PC-3 (cell line): ENCODE data around the gene FOSL1. TPM values are rescaled to one million over a fixed set of nuclear protein-coding genes. Genes with fewer than 3 reads are reported as not detected.

ENCODE experiments used
- ATAC-seq: fragments of 200-7000 bp; cut with Tn5 transposase; 2 replicates; pipeline ENCODE4 v1.9.1; 2020; ENCODE audit warnings: mild to moderate bottlenecking, moderate library complexity
- BruUV-seq: library from RNA; stranded (reverse); fragments of 400-500 nt; replicated peaks from 2 replicates; lab custom pipeline; 2021; lab: Mats Ljungman, UMichigan
- CTCF ChIA-PET: fragments of 300-600 bp; sonication (Branson Sonifier 250); formaldehyde crosslinking; loops from one replicate; lab custom pipeline; 2022; ENCODE audit warnings: antibody characterized with exemption; lab: Charles Lee
- POLR2A ChIA-PET: fragments of 300-600 bp; sonication (Branson Sonifier 250); formaldehyde crosslinking; loops from one replicate; lab custom pipeline; 2022; ENCODE audit warnings: antibody characterized with exemption; ENCODE audit not compliant: unreplicated experiment; lab: Charles Lee
- DNase-seq: peaks from one replicate; pipeline ENCODE4 v3.0.0-alpha.2; 2015
- H2AFZ ChIP-seq: fragments of 300-600 bp; sonication (generic); 2 replicates; pipeline ENCODE4 v1.6.0; 2016; ENCODE audit warnings: antibody characterized with exemption, low read length
- H3F3A ChIP-seq: fragments of 300-600 bp; sonication (generic); one replicate; pipeline ENCODE4 v1.6.0; 2017; ENCODE audit warnings: antibody characterized with exemption, low read length, control low read depth, mild to moderate bottlenecking; ENCODE audit not compliant: unreplicated experiment
- H3K27ac ChIP-seq: fragments of 300-600 bp; sonication (generic); 2 replicates; pipeline ENCODE4 v1.5.1; 2016; ENCODE audit warnings: mild to moderate bottlenecking, low read length
- H3K27me3 ChIP-seq: fragments of 300-600 bp; sonication (generic); 2 replicates; pipeline ENCODE4 v1.6.1; 2016; ENCODE audit warnings: low read length, mixed read lengths
- H3K36me3 ChIP-seq: fragments of 300-600 bp; sonication (generic); 2 replicates; pipeline ENCODE4 v1.6.1; 2016; ENCODE audit warnings: low read depth, mixed run types, low read length, mixed read lengths
- H3K4me1 ChIP-seq: fragments of 300-600 bp; sonication (generic); 2 replicates; pipeline ENCODE4 v1.5.1; 2016; ENCODE audit warnings: low read length; ENCODE audit not compliant: insufficient read depth
- H3K4me2 ChIP-seq: fragments of 300-600 bp; sonication (generic); 2 replicates; pipeline ENCODE4 v1.6.0; 2016; ENCODE audit warnings: low read length
- H3K4me3 ChIP-seq: fragments of 300-600 bp; sonication (generic); 2 replicates; pipeline ENCODE4 v1.5.1; 2016; ENCODE audit warnings: mild to moderate bottlenecking, low read length, mixed read lengths
- H3K79me2 ChIP-seq: fragments of 300-600 bp; sonication (generic); 2 replicates; pipeline ENCODE4 v1.6.1; 2017; ENCODE audit warnings: low read length, mixed read lengths
- H3K9ac ChIP-seq: fragments of 300-600 bp; sonication (generic); 2 replicates; pipeline ENCODE4 v1.6.0; 2016; ENCODE audit warnings: mild to moderate bottlenecking, low read length
- H3K9me2 ChIP-seq: fragments of 300-600 bp; sonication (generic); replicated peaks from 2 replicates; pipeline ENCODE4 v1.6.1; 2016; ENCODE audit warnings: mixed run types, low read length, mixed read lengths
- H3K9me3 ChIP-seq: fragments of 300-600 bp; sonication (generic); 2 replicates; pipeline ENCODE4 v1.6.1; 2016; ENCODE audit warnings: low read length, mixed read lengths
- H4K20me1 ChIP-seq: fragments of 300-600 bp; sonication (generic); 2 replicates; pipeline ENCODE4 v1.6.1; 2016; ENCODE audit warnings: low read length, mixed read lengths
- EZH2 ChIP-seq: fragments of 300-600 bp; sonication (generic); IDR thresholded peaks from one replicate; pipeline ENCODE4 v1.6.1; 2017; ENCODE audit warnings: antibody characterized with exemption, mild to moderate bottlenecking, low read length; ENCODE audit not compliant: unreplicated experiment
- EZH2phosphoT487 ChIP-seq: fragments of 300-600 bp; sonication (generic); IDR thresholded peaks from 2 replicates; pipeline ENCODE4 v1.6.1; 2018; ENCODE audit warnings: mild to moderate bottlenecking, antibody characterized with exemption, low read length, borderline replicate concordance
- intact Hi-C: fragments of 100-400 bp; cut with micrococcal nuclease; formaldehyde crosslinking; loops from 2 replicates; pipeline ENCODE4 v1.9.0; 2023
- total RNA-seq: library from RNA; depleted of rRNA; stranded (reverse); fragments of >200 nt; gene quantifications from 2 replicates; pipeline ENCODE4 v1.2.3, GENCODE V29; 2014
- TF ChIP-seq, protein P1 (sequence below): fragments of 300-600 bp; sonication (generic); conservative IDR thresholded peaks from 2 replicates; pipeline ENCODE4 v1.5.1; 2017; ENCODE audit warnings: antibody characterized with exemption, low read depth, mild to moderate bottlenecking, low read length

The FOSL1 gene
- total RNA-seq, 1 experiment from 2014 or later = 656 TPM

DNA sequence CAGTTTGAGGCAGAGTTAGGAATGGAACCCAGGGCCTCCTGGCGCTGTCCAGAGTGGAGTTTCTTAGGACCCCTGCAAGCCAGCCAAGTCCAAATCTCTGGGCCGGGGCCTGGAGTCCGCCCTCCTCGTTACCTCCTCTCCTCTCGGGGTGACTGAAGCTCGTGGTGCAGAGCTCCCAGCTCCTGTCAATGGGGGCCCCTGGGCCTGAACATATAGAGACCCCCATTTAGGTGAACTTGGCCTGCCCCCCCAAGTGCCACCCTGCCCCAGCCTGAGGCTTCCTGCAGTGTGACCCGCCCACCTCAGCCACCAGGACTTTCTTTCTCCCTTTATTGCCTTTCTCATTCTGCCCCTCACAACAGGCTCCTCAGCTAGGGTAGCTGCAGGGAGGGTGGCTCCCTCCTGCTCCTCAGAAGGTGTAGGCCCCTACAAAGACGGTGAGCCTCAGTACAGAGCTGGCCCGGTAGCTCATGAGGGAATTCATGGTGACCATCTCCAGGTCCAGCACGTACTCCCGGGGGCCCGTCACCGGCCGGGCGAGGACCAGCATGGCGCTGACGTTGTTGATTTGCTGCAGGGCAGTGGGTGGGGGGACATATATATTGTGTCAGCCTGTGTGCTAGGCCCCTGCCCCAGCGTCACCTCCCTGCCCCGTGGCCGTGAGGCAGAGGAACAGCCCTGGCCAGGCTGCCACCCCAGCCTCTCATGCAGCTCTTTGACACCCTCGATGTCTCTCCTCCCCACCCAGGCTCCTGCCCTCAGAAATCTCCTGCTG is 33.5 kb downstream of the FOSL1 start:
- no TSS peak for BruUV-seq
- H3K27ac ChIP-seq = no peak overlapping the region
- no peak for TF ChIP-seq EZH2
- no peak for TF ChIP-seq EZH2phosphoT487
- TF ChIP-seq, protein P1, sequence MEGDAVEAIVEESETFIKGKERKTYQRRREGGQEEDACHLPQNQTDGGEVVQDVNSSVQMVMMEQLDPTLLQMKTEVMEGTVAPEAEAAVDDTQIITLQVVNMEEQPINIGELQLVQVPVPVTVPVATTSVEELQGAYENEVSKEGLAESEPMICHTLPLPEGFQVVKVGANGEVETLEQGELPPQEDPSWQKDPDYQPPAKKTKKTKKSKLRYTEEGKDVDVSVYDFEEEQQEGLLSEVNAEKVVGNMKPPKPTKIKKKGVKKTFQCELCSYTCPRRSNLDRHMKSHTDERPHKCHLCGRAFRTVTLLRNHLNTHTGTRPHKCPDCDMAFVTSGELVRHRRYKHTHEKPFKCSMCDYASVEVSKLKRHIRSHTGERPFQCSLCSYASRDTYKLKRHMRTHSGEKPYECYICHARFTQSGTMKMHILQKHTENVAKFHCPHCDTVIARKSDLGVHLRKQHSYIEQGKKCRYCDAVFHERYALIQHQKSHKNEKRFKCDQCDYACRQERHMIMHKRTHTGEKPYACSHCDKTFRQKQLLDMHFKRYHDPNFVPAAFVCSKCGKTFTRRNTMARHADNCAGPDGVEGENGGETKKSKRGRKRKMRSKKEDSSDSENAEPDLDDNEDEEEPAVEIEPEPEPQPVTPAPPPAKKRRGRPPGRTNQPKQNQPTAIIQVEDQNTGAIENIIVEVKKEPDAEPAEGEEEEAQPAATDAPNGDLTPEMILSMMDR = no peak
- ChIA-PET CTCF (no interaction called here), POLR2A (no interaction called here)
- no peaks in the 10 kb centered on the region for H3K27me3 ChIP-seq
- no peaks in the 10 kb centered on the region for H3F3A ChIP-seq
- no peaks in the 10 kb centered on the region for H3K9me3 ChIP-seq
- H3K4me3 ChIP-seq = no peak overlapping the region
- H3K4me2 ChIP-seq = no peak overlapping the region
- H3K9ac ChIP-seq = no peak overlapping the region
- peaks cover 5% of the 10 kb centered on the region; the same call in 1 of the 2 replicates for H3K4me1 ChIP-seq
- no peaks in the 10 kb centered on the region for H3K9me2 ChIP-seq
- H3K36me3 ChIP-seq = peaks cover 20% of the 10 kb centered on the region; the same call in 1 of the 2 replicates
- peaks cover 14% of the 10 kb centered on the region for H3K79me2 ChIP-seq
- H4K20me1 ChIP-seq = no peaks in the 10 kb centered on the region
- no peak overlapping the region for H2AFZ ChIP-seq
- ATAC-seq (no peak), DNase-seq (no peak)
- intact Hi-C loops = no loop called here

DNA sequence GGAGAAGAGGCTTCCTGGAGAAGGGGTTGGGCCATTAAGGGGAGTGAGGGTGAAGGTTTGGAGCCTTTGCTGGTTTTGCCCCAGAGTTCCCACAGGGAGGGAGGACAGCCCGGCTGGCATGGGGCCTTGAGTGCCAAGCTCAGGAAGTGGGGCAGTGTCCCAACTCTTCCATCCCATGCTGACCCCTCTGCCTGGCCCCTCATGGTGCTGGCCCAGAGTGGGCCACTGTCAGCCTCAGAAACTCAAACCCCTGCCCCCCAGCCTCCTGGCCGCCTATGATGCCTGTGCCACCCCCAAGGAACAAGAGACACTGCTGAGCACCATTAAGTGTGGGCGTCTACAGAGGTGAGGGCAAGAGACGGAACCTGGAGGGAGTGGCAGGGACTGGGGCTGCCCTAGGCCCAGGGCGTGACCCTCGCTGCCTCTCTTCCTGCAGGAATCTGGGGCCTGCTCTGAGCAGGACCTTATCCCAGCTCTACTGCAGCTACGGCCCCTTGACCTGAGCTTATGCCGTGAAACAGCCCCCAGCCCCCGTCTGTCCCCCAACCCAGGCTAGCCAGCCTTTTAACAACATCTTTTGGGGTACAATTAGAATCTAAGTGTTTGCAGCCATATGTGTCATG is 34.5 kb downstream of the FOSL1 start:
- peaks cover 24% of the 10 kb centered on the region for H3K79me2 ChIP-seq
- no peak overlapping the region for H3K9ac ChIP-seq
- H3K9me2 ChIP-seq = no peaks in the 10 kb centered on the region
- CTCF ChIA-PET = no interaction called here
- H3K27me3 ChIP-seq = no peaks in the 10 kb centered on the region
- no TSS peak for BruUV-seq
- no peak overlapping the region for H2AFZ ChIP-seq
- intact Hi-C loops = no loop called here
- H3K4me3 ChIP-seq = no peak overlapping the region
- no peaks in the 10 kb centered on the region for H3K9me3 ChIP-seq
- H3K4me1 ChIP-seq = peaks cover 9% of the 10 kb centered on the region; the same call in 1 of the 2 replicates
- no peak for ATAC-seq
- H3K36me3 ChIP-seq = peaks cover 20% of the 10 kb centered on the region; the same call in 1 of the 2 replicates
- no peak for TF ChIP-seq EZH2
- TF ChIP-seq, protein P1 = no peak
- no peak for TF ChIP-seq EZH2phosphoT487
- POLR2A ChIA-PET = no interaction called here
- no peak for DNase-seq
- no peaks in the 10 kb centered on the region for H4K20me1 ChIP-seq
- H3F3A ChIP-seq = no peaks in the 10 kb centered on the region
- no peak overlapping the region for H3K27ac ChIP-seq
- no peak overlapping the region for H3K4me2 ChIP-seq
